OCI-LY3 (cell line): ENCODE measurements around the gene TEX14.
"Not testable (repeated sequence)": the region's sequence is repeated elsewhere in the genome, so short reads cannot be mapped to it uniquely, and the experiment has no call there.

Experiments used
- H2AFZ ChIP-seq: fragments of 200-600, 300-600 bp; shearing (Covaris generic); 2 replicates; pipeline ENCODE4 v1.6.0; 2014; ENCODE audit warnings: antibody characterized with exemption, low read depth, low read length
- H3K27ac ChIP-seq: fragments of 200-600, 300-600 bp; sonication (generic); 2 replicates; pipeline ENCODE4 v1.5.1; 2014; ENCODE audit warnings: mild to moderate bottlenecking, low read length, moderate library complexity, mixed read lengths
- H3K27me3 ChIP-seq: fragments of 200-600, 300-600 bp; sonication (generic); 2 replicates; pipeline ENCODE4 v1.6.1; 2014; ENCODE audit warnings: low read depth, low read length, mixed read lengths
- H3K36me3 ChIP-seq: fragments of 200-600, 300-600 bp; sonication (generic); replicated peaks from 2 replicates; pipeline ENCODE3; 2014; ENCODE audit warnings: low read depth, low read length, mixed read lengths
- H3K4me1 ChIP-seq: fragments of 300-600, 200-600 bp; sonication (generic); 2 replicates; pipeline ENCODE4 v1.6.1; 2014; ENCODE audit warnings: low read length, mixed read lengths
- H3K4me2 ChIP-seq: fragments of 200-600, 300-600 bp; sonication (generic); 2 replicates; pipeline ENCODE4 v1.6.1; 2014; ENCODE audit warnings: low read length, mixed read lengths
- H3K4me3 ChIP-seq: fragments of 300-600, 200-600 bp; sonication (generic); 2 replicates; pipeline ENCODE4 v1.5.1; 2014; ENCODE audit warnings: antibody characterized with exemption, mild to moderate bottlenecking, low read length, moderate library complexity
- H3K79me2 ChIP-seq: fragments of 300-600, 200-600 bp; shearing (Covaris generic); 2 replicates; pipeline ENCODE4 v1.6.1; 2014; ENCODE audit warnings: mild to moderate bottlenecking, low read length, mixed read lengths
- H3K9ac ChIP-seq: fragments of 300-600, 200-600 bp; shearing (Covaris generic); 2 replicates; pipeline ENCODE4 v1.6.0; 2014; ENCODE audit warnings: mild to moderate bottlenecking, low read length, moderate library complexity
- H3K9me3 ChIP-seq: fragments of 200-600, 300-600 bp; shearing (Covaris generic); 2 replicates; pipeline ENCODE4 v1.6.1; 2014; ENCODE audit warnings: low read length, mixed read lengths; ENCODE audit not compliant: insufficient read depth
- H4K20me1 ChIP-seq: fragments of 200-600, 300-600 bp; sonication (generic); 2 replicates; pipeline ENCODE4 v1.6.1; 2016; ENCODE audit warnings: low read length, mixed read lengths; ENCODE audit not compliant: insufficient read depth
- CTCF ChIP-seq: fragments of 200-600, 300-600 bp; sonication (generic); IDR thresholded peaks from 2 replicates; pipeline ENCODE4 v1.5.1; 2014; ENCODE audit warnings: antibody characterized with exemption, low read length, low read depth
- EZH2phosphoT487 ChIP-seq: fragments of 200-600 bp; shearing (Covaris generic); IDR thresholded peaks from 2 replicates; pipeline ENCODE4 v1.6.1; 2018; ENCODE audit warnings: antibody characterized with exemption, mixed run types, low read depth

TEX14 gene

GRCh38 chr17:58661499-58661898, 30.3 kb downstream of the TEX14 start:
- no peaks in the 10 kb centered on the region for H3K9me3 ChIP-seq
- H3K27me3 ChIP-seq: no peaks in the 10 kb centered on the region
- TF ChIP-seq CTCF (no peak), EZH2phosphoT487 (no peak)
- no peaks in the 10 kb centered on the region for H3K36me3 ChIP-seq
- H3K79me2 ChIP-seq: no peaks in the 10 kb centered on the region
- no peaks in the 10 kb centered on the region for H4K20me1 ChIP-seq
- no peak overlapping the region for H3K4me3 ChIP-seq
- no peak overlapping the region for H3K27ac ChIP-seq
- no peak overlapping the region for H2AFZ ChIP-seq
- H3K4me2 ChIP-seq: no peak overlapping the region
- no peak overlapping the region for H3K9ac ChIP-seq
- peaks cover 5% of the 10 kb centered on the region for H3K4me1 ChIP-seq

- no peak overlapping the region for H3K9ac ChIP-seq
- no peak overlapping the region for H3K4me2 ChIP-seq
- H3K36me3 ChIP-seq: no peaks in the 10 kb centered on the region
- no peaks in the 10 kb centered on the region for H4K20me1 ChIP-seq
- H3K27me3 ChIP-seq: no peaks in the 10 kb centered on the region
- H3K27ac ChIP-seq: no peak overlapping the region
- H3K9me3 ChIP-seq: no peaks in the 10 kb centered on the region
- H3K4me1 ChIP-seq: peaks cover 5% of the 10 kb centered on the region
- H3K79me2 ChIP-seq: no peaks in the 10 kb centered on the region
- no peak overlapping the region for H3K4me3 ChIP-seq
- no peak for TF ChIP-seq CTCF
- no peak for TF ChIP-seq EZH2phosphoT487
- H2AFZ ChIP-seq: no peak overlapping the region
These were observed 31.2 kb downstream of the TEX14 start for GRCh38 chr17:58660621-58661020.

- not testable (repeated sequence) for H3K4me1 ChIP-seq, H3K27me3 ChIP-seq, H3K9me3 ChIP-seq, H3K79me2 ChIP-seq, H3K36me3 ChIP-seq, H4K20me1 ChIP-seq, H3K27ac ChIP-seq
- Histone ChIP-seq H3K4me2 (peak overlapping the region; percentile 65), H3K9ac (peak overlapping the region; percentile 66), H3K4me3 (peak overlapping the region; percentile 83), H2AFZ (peak overlapping the region; percentile 44)
These were observed 32.1 kb downstream of the TEX14 start for GRCh38 chr17:58659714-58660084.

GRCh38 chr17:58658804-58659713, 32.8 kb downstream of the TEX14 start:
- Histone ChIP-seq H3K4me2 (peak overlapping the region; percentile 65), H3K4me1 (peaks cover 5% of the 10 kb centered on the region), H3K36me3 (no peaks in the 10 kb centered on the region), H3K9me3 (no peaks in the 10 kb centered on the region), H2AFZ (peak overlapping the region; percentile 44), H3K4me3 (peak overlapping the region; percentile 83), H3K27ac (peak overlapping the region; percentile 80), H3K27me3 (no peaks in the 10 kb centered on the region), H3K9ac (peak overlapping the region; percentile 66), H4K20me1 (no peaks in the 10 kb centered on the region), H3K79me2 (no peaks in the 10 kb centered on the region)
- TF ChIP-seq CTCF (no peak), EZH2phosphoT487 (no peak)

GRCh38 chr17:58657962-58658803, 33.7 kb downstream of the TEX14 start:
- H3K36me3 ChIP-seq, H3K27me3 ChIP-seq, H3K4me1 ChIP-seq, H2AFZ ChIP-seq, H4K20me1 ChIP-seq, H3K79me2 ChIP-seq, H3K9me3 ChIP-seq: not testable (repeated sequence)
- Histone ChIP-seq H3K27ac (peak overlapping the region; percentile 80), H3K4me3 (peak overlapping the region; percentile 83), H3K9ac (peak overlapping the region; percentile 66), H3K4me2 (peak overlapping the region; percentile 65)
